DLD1 (cell line): Measurements from ENCODE around the gene VSIG10L2.

Experiments
- in situ Hi-C: cut with HindIII; loops from 2 replicates; pipeline ENCODE4 v1.10.0; 2017; ENCODE audit warnings: low sequenced_read_pairs

The VSIG10L2 gene

DNA sequence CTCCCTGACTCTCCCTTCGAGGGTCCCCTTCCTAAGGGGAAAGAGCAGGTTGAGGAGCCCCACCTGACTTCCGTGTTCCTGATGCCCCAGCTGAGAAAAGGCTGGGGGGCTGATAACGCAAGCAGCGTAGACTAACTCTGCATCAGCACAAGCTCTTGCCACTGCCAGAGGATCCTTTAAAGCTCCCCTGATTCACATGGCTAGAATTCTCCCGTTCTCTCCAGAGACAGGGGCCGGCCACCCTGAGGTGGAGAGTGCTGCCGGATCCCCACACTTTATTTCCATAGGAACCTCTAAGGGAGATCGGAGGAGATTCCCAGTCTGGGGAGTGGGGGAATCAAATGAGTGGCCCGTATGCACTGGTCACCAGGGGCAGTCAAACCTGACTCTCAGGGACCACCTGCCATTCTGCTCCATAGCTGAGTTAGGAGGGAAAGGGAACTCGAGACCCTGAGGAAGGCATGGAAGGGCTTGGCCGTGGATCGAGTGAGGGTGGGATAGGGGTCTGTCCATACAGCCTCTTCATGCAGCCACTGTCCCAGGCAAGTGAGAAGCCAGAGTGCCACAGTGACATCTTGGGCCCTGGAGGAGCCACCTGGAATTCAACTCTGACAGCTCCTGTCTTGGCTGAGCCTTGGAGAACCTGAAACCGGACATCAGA is 1.4 kb upstream of the VSIG10L2 start:
- in situ Hi-C loops: loop anchor here (25.0 kb wide), 2 partner anchors 143 to 293 kb away; no protein-coding TSS in a partner anchor

DNA sequence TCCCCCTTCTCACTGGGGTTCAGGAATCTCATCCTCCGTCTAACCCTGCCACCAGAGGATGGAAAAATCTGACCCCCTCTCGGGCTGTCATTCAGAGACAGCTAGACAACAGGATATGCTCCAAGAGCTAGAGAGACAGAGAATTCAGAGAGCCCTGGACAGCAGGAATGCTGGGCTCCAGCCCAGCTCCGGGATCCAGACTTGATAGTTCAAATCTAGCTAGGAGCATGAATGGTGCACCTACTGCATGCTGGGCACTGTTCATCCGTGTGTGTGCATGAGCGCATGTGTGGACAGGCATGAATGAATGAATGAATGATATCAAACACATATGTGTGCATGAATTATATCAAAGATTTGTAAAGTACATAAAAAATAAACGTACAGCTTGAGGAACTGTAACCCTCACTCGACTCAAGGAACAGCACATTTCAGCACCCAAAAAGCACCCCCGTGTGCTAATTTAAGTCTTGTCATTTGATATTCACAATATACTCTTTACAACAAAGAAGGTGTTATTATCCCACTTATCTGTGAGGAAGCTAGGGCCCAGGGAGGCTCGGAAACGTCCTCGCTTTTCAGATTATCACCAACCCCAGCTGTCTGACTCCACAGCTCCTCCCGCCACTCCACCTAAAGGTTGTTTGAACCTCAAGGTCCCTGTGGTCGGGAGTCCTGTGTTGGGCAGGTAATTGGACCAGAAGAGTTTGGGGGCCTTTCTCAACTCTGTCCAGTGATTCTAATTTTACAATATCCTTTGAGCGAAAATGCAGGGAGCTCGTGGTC is 640 bp upstream of the VSIG10L2 start:
- in situ Hi-C loops: loop anchor here (25.0 kb wide), 2 partner anchors 142 to 292 kb away; no protein-coding TSS in a partner anchor

DNA sequence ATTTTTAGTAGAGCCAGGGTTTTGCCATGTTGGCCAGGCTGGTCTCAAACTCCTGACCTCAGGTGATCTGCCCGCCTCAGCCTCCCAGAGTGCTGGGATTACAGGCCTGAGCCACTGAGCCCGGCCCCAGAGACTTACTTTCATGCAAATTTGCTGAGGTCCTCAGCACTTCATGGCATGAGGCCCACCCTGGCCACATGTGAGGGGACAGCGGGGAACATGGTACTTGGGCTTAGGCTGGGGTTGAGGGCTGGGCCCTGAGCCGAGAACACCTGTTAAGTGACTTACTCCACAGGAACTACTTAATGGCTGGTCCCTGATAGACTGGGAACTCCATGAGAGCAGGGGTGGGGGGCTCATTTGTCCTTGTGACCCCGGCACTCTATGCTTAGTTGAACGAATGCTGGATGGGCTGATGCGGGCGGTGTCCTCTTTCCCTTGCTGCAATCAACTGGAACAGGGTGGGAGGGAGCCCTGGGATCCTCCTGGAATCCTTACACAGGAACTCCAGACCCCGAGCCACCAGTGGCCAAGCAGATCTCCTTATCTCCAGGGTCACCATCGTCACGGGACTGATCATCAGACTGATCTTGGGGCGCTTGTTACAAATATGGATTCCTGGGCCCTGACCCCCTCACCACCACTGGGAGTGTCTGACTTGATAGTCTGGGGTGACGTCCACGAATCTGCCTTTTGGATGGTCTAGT is 1.0 kb downstream of the VSIG10L2 start:
- in situ Hi-C loops: loop anchor here (25.0 kb wide), 2 partner anchors 140 to 290 kb away; no protein-coding TSS in a partner anchor

DNA sequence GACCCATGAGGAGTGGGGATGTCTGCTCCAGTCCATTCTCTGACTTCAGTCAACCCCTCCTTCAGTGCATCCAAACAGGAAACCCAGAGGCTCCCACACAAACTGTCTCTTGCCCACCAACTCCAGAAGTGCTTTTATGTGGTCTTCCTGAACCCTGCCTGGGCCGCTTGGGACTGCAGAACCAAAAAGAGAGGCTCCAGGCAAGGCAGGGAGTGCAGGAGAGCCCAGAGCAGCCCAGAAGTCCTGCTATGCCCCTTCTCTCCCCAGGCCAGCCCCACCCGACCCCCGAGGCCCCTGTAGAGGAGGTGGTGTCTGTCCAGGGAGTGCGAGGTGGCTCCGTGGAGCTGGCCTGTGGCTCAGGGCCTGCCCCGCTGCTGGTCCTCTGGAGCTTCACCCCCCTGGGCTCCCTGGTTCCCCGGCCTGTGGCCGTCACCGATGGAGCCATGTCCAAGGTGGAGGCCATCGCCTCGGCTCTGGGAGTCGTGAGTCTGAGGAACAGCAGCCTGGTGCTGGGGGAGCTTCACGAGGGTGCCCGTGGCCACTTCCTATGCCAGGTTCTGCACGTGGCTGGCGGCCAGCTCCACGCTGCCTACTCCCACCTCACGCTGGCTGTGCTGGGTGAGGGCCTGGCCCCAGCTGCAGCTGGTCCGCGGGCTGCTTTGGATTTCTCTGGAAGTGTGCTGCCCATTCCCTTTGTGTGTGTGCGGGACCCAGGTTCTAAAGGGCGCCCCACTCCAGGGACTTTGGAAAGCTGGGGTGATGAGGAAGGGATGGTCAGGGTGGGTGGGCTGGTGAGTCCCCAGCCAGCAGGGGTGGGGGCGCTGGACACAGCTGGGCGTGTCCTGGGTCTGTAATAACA is 1.8 kb downstream of the VSIG10L2 start:
- in situ Hi-C loops: loop anchor here (25.0 kb wide), 2 partner anchors 140 to 290 kb away; no protein-coding TSS in a partner anchor

DNA sequence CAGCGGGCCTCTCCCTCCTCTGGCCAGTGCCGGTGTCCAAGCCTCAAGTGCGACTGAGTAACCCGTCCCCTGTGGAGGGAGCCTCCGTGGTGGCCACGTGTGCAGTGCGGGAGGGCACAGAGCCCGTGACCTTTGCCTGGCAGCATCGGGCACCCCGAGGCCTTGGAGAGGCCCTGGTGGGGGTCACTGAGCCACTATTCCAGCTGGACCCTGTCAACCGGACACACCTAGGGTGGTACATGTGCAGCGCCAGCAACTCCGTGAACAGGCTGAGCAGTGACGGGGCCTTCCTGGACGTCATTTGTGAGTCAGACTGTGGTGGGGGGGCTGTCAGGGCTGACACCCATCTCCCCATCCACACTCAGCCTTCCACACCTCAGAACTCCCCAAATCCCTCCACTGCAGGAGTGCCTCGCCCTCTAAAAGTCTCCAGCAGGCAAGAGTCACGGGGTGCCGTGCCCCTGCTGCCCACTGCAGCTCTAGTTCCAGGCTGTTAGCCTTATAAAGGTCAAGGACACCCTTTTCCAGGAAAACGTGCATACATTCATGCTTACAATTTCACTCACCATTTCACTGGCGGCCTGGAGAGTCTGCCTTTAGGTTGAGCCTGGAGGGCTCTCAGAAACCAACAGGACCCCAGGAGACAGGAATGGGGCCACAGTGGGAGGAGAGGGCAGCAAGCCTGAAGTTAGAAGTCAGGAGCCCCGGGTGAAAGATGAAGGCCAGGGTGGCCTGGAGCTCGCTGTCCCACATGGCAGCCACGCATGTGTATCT is 2.6 kb downstream of the VSIG10L2 start:
- in situ Hi-C loops: loop anchor here (25.0 kb wide), 2 partner anchors 139 to 289 kb away; no protein-coding TSS in a partner anchor

DNA sequence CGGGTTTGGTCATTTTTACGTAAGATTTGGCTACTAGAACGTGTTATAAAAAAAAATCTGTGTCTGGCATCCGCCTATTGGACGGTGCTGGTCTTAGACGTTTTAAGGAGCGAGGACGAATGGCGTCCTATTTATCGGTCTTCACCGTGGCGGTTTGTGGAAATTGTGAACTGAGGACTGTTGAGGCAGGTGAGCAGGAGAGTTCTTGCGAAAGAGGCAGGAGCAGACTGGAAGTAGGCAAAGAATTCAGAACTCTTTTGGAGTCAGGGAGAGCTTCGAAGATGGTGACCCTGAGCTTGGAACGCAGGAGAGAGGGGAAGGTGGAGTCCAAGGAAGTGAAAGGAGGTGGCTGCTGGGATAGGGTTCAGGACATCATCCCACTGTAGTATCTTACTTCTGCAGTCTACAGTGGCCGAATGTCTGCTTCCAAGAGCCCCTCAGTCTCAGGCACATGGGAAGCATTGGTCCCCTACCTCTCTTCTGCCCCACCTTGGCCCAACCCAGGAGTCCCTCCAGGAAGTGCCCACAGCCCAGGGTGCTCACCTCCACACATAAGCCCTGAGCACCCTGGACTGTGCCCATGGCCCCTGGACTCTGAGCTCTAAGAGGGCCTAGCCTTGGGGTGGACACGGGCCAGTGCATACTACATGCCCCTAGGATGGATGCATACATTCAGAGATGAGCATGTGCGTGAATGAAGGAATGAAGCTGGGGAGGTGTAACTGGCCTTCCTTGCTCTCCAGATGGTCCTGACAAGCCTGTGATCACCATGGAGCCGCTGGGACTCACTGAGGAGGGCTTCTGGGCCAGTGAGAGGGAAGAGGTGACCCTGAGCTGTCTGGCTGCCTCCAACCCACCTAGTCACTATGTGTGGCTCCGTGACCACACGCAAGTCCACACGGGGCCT is 3.7 kb downstream of the VSIG10L2 start:
- in situ Hi-C loops: loop anchor here (25.0 kb wide), 2 partner anchors 138 to 288 kb away; no protein-coding TSS in a partner anchor

DNA sequence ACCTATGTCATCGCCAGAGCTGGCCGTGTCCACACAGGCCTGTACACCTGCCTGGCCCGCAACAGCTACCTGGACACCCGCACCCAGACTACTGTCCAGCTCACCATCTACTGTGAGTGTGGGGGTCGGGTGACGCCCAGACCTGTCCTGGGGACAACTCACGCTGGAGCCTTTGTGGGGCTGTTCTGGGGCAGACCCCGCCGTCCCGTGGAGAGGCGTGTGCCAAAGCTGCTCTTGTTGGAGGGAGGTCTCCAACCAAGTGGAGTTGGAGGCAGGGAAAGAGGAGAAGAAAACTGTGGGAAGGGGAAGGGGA is 4.3 kb downstream of the VSIG10L2 start:
- in situ Hi-C loops: no loop called here

DNA sequence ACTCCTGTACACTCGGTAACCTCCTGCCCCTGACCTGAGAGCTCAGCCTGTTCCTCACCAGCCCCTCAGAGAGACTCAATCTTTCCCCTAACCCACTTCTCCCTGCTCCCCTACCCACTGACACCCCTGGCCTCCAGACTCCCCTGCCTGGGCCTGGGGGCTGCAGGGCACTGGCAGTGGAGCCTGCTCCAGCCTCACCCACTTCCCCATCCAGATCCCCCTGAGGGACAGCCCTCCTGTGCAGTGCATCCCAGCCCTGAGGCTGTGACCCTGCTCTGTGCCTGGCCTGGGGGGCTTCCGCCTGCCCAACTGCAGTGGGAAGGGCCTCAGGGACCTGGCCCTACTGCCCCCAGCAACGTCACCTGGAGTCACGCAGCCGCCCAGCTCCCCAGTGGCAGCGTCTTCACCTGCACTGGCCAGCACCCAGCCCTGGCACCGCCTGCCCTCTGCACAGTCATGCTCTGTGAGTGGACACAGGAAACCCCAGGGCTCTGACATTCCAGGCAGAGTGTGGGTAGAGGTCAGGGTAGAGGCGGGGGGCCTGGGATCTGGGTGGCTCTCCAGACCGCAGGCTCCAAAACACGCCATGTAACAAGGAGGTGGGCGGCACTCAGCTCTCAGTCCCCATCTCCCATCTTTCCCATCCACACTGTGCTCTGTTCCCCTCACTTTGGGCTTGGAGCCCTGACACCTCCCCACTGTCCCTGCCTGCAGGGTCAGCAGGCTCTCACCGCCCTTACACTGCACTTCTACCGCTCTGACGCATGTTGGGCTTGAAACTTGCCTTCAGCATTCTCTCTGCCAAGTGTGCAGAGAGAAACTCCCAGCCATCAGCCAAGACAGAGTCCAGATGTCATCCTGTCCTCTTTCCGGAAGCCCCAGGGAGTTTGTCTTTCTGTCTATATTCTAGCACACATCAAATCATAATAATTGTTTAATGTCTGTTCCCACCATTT is 5.1 kb downstream of the VSIG10L2 start:
- in situ Hi-C loops: no loop called here

DNA sequence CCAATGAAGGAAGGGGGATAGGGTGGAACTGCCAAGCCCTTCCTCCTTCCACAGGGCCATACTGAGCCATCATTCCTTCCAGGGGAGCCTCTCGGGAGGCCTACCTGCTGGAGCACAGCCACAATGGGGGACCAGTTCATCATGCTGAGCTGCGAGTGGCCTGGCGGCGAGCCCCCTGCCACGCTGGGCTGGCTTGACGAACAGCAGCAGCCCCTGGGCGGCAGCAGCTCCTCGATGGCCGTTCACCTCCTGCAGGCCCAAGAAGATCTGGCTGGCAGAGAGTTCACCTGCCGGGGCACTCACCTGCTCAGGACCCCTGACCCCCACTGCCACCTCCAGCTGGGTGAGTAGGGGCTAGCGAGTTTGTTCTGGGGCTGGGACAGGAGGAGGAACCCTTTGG is 5.9 kb downstream of the VSIG10L2 start:
- in situ Hi-C loops: no loop called here

DNA sequence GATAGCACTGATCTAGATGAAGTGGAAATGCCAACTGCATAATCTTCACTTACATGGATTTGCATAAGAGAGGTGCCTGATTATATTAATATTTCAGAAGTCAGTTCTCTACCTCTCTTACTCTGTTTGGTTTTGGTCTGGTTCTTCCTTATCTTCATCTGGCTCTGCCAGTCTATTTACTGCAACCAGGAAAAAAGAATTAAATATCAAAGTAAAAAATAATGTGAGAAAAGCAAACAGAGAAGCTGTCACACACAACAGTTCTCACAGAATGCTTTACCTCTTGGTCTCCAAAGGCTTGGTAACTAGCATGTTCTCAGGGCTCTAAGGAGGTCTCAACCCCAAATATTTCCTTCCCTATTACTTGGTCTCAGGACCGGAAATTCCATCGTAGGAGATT is 6.7 kb downstream of the VSIG10L2 start:
- in situ Hi-C loops: no loop called here

DNA sequence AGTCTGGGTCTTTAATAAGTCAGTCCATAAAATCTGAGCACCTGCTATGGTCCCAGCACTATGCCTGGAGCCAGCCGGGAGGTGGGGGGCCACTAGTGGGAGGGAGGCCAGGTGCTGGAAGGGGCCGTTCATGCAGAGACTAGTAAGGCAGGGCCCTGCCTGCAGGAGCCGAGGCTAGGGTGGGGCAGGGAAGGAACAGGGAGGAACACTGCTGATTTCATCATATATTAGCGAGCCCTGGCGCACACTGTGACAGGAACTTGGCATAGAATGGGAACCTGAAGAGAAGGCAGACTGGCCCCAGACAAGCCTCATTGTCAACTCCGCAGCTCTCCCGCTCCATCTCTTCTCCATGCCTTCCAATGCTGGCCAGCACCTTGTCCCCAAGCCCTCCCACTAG is 7.1 kb downstream of the VSIG10L2 start:
- in situ Hi-C loops: no loop called here

DNA sequence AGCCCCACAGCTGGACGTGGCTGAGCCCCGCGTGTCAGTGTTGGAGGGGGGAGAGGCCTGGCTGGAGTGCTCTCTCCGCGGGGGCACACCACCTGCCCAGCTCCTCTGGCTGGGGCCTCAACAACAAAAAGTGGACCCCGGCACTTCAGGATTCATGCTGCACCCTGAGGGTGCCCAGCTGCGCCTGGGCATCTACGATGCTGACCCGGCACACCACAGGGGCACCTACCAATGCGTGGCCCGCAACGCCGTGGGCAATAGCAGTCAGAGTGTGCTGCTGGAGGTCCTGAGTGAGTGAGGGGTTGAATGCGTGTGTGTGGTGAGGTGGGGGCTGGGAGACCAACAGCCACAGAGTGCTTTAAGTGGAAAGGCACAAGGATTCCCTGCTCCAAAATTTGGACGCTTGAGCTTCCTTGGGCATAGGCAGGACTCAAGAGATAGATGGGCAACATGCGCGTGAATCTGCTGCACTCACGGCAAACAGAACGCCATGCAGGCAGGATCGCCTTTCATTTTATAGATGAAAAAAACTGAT is 7.6 kb downstream of the VSIG10L2 start:
- in situ Hi-C loops: no loop called here

DNA sequence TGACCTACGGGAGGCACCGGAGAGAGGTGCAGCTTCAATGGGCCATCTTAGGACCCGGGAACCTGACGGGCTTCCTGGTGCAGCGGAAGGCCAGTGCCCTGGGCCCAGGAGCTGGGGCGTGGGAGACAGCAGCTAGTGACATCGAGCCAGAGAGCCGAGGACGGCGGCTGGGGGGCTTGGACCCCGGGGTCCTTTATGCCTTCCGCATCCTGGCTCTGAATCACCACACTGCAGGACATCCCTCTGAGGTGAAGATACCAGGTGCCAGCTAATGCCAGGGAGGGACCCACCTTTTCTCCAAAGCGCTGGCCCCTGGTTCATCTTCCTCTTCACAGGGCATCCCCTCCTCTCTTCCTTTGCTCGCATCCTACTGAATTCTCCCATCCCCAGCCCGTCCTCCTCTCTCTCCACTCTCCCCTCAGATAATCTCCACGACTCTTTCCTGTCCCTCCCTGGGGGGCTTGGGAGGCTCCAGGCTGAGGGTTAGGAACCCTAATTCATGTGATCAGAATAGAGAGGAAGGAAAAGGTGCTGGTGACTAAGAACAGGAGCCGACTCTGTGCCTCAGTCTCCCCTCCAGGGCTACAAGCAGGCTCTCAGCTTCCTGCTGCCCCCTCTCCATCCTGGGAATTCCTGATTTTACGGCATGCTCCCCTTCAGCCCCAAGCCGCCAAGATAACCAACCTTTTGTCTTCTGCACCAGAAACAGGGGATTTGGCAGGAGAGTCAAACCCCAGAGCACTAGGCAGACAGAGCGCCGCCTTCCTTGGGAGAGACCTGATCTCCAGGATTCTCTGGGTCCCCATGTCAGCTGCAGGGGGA is 8.5 kb downstream of the VSIG10L2 start:
- in situ Hi-C loops: no loop called here

DNA sequence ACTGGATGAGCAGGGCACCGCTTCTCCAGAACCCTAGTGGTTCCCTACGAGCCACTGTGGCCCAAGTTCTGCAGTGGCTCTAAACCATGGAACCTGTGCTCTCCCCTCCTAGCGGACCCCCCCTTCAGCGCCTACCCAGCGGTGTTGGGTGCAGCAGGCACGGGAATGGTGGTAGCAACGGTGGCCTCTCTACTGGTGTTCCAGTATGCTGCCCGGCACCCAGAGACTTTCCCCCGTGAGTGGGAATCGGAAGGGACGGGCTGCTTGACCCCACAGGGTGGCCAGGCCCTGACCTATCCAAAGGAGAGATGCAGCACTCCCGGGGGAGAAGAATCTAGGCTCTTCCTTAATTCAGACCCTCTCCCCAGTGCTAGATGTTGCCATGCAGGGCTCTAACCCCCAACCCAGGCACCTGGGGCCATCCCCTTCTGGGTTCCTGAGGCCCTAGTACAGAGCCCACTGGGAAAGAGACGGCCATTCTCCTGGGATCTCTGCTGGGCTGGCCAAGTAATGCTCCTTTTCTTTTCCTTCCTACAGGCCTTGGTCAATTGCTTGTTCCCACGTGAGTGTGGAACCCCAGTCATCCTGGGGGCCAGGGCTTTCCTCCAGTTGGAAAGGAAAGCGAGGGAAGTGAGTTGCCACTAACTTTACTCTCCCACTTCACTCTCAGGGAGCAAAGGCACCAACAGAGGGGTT is 9.2 kb downstream of the VSIG10L2 start:
- in situ Hi-C loops: no loop called here

DNA sequence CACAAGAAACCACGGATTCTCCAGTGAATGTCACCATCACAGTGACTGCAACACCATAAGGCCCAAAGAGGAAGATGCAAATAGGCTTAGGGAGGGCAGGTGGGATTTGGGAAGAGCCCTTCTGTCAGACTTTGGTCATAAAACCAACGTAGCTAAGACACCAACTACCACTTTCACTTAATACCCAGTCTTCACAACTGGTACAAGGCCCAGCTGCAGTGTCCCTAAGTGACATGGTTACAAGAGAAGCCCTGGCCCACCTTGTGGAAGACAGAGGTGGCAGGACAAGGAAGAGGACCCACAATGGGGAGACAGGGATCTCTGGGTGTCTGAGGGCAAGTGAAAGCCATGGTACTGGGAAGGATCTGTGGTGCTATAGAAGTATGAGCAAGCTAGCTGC is 10.0 kb downstream of the VSIG10L2 start:
- in situ Hi-C loops: no loop called here
